EH (cell line): ENCODE results near the gene MEG3.

Experiments used
- DNase-seq: peaks from one replicate; pipeline ENCODE4 v3.0.0-alpha.2; 2015; ENCODE audit warnings: low read depth

The MEG3 gene

GRCh38 chr14:100865682-100866591, 40.0 kb downstream of the MEG3 start:
- no peak for DNase-seq

GRCh38 chr14:100866666-100867630, 41.0 kb downstream of the MEG3 start:
- DNase-seq, result no peak

- DNase-seq, result no peak
These were observed 41.9 kb downstream of the MEG3 start for GRCh38 chr14:100867631-100868315.

- no peak for DNase-seq
These were observed 42.9 kb downstream of the MEG3 start for GRCh38 chr14:100868621-100869370.

- peak; percentile 79 for DNase-seq
These were observed 45.6 kb downstream of the MEG3 start for GRCh38 chr14:100871234-100872186.

- DNase-seq, result peak; percentile 28
These were observed 46.6 kb downstream of the MEG3 start for GRCh38 chr14:100872259-100873095.

- DNase-seq, result peak; percentile 14
These were observed 47.2 kb downstream of the MEG3 start for GRCh38 chr14:100873096-100873482.

GRCh38 chr14:100874051-100874410, 48.1 kb downstream of the MEG3 start:
- no peak for DNase-seq

GRCh38 chr14:100874411-100875091, 48.6 kb downstream of the MEG3 start:
- no peak for DNase-seq

GRCh38 chr14:100875126-100875525, 49.2 kb downstream of the MEG3 start:
- DNase-seq, result no peak

- DNase-seq, result no peak
These were observed 50.1 kb downstream of the MEG3 start for GRCh38 chr14:100875861-100876590.

GRCh38 chr14:100878271-100879146, 52.6 kb downstream of the MEG3 start:
- no peak for DNase-seq

- no peak for DNase-seq
These were observed 53.3 kb downstream of the MEG3 start for GRCh38 chr14:100879194-100879593.

- no peak for DNase-seq
These were observed 53.9 kb downstream of the MEG3 start for GRCh38 chr14:100879782-100880181.

- DNase-seq, result no peak
These were observed 54.6 kb downstream of the MEG3 start for GRCh38 chr14:100880271-100881101.
